ENCODE data around the gene ABLIM1. TPM values are rescaled to one million over a fixed set of nuclear protein-coding genes. Genes with fewer than 3 reads are reported as not detected.

ABLIM1 gene
- total RNA-seq, 1 experiment from 2014 or later: 62.1 TPM

DNA sequence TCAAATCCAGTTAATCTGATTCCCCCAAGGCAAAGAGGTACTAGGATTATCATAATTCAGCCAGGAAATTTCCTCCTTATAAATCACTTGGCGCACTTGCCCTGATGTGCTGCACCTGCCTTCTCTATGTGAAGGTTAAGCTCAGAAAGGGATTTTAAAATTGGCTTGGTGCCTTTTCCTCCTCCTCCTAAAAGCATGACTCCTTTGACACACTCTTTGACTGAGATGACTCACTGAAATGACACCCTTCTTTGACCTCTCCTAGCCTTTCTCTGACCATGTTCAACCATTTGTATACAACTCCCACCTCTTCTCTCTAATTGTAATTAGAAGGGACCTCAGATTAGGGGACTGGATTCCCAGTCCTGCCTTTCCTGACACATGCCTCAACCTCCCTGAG is 46.5 kb downstream of the ABLIM1 start:
- Mint-ChIP-seq H3K27ac (no peak overlapping the region), H3K4me3 (no peak overlapping the region), H3K4me1 (peaks cover 21% of the 10 kb centered on the region), H3K36me3 (no peaks in the 10 kb centered on the region), H3K9me3 (peaks cover 3% of the 10 kb centered on the region; the same call in 1 of the 2 replicates), H3K27me3 (ENCODE audit: low read depth) (no peaks in the 10 kb centered on the region)
- TF ChIP-seq, protein P1, sequence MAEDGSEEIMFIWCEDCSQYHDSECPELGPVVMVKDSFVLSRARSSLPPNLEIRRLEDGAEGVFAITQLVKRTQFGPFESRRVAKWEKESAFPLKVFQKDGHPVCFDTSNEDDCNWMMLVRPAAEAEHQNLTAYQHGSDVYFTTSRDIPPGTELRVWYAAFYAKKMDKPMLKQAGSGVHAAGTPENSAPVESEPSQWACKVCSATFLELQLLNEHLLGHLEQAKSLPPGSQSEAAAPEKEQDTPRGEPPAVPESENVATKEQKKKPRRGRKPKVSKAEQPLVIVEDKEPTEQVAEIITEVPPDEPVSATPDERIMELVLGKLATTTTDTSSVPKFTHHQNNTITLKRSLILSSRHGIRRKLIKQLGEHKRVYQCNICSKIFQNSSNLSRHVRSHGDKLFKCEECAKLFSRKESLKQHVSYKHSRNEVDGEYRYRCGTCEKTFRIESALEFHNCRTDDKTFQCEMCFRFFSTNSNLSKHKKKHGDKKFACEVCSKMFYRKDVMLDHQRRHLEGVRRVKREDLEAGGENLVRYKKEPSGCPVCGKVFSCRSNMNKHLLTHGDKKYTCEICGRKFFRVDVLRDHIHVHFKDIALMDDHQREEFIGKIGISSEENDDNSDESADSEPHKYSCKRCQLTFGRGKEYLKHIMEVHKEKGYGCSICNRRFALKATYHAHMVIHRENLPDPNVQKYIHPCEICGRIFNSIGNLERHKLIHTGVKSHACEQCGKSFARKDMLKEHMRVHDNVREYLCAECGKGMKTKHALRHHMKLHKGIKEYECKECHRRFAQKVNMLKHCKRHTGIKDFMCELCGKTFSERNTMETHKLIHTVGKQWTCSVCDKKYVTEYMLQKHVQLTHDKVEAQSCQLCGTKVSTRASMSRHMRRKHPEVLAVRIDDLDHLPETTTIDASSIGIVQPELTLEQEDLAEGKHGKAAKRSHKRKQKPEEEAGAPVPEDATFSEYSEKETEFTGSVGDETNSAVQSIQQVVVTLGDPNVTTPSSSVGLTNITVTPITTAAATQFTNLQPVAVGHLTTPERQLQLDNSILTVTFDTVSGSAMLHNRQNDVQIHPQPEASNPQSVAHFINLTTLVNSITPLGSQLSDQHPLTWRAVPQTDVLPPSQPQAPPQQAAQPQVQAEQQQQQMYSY (CRISPR knock-in tag; IDR thresholded peaks at IDR 0.05): no peak
- TF ChIP-seq CREM (CRISPR knock-in tag; IDR thresholded peaks at IDR 0.05): no peak
- TF ChIP-seq ZNF219 (CRISPR knock-in tag; IDR thresholded peaks at IDR 0.05; ENCODE audit: borderline replicate concordance): no peak
- TF ChIP-seq TP53 (CRISPR knock-in tag; IDR thresholded peaks at IDR 0.05): no peak
- TF ChIP-seq, protein P2, sequence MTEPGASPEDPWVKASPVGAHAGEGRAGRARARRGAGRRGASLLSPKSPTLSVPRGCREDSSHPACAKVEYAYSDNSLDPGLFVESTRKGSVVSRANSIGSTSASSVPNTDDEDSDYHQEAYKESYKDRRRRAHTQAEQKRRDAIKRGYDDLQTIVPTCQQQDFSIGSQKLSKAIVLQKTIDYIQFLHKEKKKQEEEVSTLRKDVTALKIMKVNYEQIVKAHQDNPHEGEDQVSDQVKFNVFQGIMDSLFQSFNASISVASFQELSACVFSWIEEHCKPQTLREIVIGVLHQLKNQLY (CRISPR knock-in tag; IDR thresholded peaks at IDR 0.05): no peak
- TF ChIP-seq GRHL2 (CRISPR knock-in tag; IDR thresholded peaks at IDR 0.05; ENCODE audit: insufficient replicate concordance, severe bottlenecking): no peak
- no peak for TF ChIP-seq NR1H2 (CRISPR knock-in tag; IDR thresholded peaks at IDR 0.05)
- no peak for TF ChIP-seq HMGA2 (CRISPR knock-in tag; IDR thresholded peaks at IDR 0.05)
- no peak for TF ChIP-seq ZNF423 (CRISPR knock-in tag; IDR thresholded peaks at IDR 0.05)
- TF ChIP-seq, protein P3, sequence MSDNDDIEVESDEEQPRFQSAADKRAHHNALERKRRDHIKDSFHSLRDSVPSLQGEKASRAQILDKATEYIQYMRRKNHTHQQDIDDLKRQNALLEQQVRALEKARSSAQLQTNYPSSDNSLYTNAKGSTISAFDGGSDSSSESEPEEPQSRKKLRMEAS (CRISPR knock-in tag; IDR thresholded peaks at IDR 0.05): no peak
- TF ChIP-seq, protein P4, sequence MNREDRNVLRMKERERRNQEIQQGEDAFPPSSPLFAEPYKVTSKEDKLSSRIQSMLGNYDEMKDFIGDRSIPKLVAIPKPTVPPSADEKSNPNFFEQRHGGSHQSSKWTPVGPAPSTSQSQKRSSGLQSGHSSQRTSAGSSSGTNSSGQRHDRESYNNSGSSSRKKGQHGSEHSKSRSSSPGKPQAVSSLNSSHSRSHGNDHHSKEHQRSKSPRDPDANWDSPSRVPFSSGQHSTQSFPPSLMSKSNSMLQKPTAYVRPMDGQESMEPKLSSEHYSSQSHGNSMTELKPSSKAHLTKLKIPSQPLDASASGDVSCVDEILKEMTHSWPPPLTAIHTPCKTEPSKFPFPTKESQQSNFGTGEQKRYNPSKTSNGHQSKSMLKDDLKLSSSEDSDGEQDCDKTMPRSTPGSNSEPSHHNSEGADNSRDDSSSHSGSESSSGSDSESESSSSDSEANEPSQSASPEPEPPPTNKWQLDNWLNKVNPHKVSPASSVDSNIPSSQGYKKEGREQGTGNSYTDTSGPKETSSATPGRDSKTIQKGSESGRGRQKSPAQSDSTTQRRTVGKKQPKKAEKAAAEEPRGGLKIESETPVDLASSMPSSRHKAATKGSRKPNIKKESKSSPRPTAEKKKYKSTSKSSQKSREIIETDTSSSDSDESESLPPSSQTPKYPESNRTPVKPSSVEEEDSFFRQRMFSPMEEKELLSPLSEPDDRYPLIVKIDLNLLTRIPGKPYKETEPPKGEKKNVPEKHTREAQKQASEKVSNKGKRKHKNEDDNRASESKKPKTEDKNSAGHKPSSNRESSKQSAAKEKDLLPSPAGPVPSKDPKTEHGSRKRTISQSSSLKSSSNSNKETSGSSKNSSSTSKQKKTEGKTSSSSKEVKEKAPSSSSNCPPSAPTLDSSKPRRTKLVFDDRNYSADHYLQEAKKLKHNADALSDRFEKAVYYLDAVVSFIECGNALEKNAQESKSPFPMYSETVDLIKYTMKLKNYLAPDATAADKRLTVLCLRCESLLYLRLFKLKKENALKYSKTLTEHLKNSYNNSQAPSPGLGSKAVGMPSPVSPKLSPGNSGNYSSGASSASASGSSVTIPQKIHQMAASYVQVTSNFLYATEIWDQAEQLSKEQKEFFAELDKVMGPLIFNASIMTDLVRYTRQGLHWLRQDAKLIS (CRISPR knock-in tag; IDR thresholded peaks at IDR 0.05; ENCODE audit: borderline replicate concordance): no peak
- no peak for TF ChIP-seq TCF7 (CRISPR knock-in tag; IDR thresholded peaks at IDR 0.05; ENCODE audit: low read depth)
- TF ChIP-seq TEAD1 (CRISPR knock-in tag; IDR thresholded peaks at IDR 0.05): no peak
- TF ChIP-seq, protein P5, sequence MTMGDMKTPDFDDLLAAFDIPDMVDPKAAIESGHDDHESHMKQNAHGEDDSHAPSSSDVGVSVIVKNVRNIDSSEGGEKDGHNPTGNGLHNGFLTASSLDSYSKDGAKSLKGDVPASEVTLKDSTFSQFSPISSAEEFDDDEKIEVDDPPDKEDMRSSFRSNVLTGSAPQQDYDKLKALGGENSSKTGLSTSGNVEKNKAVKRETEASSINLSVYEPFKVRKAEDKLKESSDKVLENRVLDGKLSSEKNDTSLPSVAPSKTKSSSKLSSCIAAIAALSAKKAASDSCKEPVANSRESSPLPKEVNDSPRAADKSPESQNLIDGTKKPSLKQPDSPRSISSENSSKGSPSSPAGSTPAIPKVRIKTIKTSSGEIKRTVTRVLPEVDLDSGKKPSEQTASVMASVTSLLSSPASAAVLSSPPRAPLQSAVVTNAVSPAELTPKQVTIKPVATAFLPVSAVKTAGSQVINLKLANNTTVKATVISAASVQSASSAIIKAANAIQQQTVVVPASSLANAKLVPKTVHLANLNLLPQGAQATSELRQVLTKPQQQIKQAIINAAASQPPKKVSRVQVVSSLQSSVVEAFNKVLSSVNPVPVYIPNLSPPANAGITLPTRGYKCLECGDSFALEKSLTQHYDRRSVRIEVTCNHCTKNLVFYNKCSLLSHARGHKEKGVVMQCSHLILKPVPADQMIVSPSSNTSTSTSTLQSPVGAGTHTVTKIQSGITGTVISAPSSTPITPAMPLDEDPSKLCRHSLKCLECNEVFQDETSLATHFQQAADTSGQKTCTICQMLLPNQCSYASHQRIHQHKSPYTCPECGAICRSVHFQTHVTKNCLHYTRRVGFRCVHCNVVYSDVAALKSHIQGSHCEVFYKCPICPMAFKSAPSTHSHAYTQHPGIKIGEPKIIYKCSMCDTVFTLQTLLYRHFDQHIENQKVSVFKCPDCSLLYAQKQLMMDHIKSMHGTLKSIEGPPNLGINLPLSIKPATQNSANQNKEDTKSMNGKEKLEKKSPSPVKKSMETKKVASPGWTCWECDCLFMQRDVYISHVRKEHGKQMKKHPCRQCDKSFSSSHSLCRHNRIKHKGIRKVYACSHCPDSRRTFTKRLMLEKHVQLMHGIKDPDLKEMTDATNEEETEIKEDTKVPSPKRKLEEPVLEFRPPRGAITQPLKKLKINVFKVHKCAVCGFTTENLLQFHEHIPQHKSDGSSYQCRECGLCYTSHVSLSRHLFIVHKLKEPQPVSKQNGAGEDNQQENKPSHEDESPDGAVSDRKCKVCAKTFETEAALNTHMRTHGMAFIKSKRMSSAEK (CRISPR knock-in tag; IDR thresholded peaks at IDR 0.05; ENCODE audit: borderline replicate concordance): no peak
- TF ChIP-seq ESRRA (CRISPR knock-in tag; IDR thresholded peaks at IDR 0.05; ENCODE audit: borderline replicate concordance): no peak
- no peak for TF ChIP-seq FOXJ3 (CRISPR knock-in tag; IDR thresholded peaks at IDR 0.05; ENCODE audit: borderline replicate concordance)
- TF ChIP-seq CBFB (CRISPR knock-in tag; IDR thresholded peaks at IDR 0.05; ENCODE audit: low read depth): no peak
- ChIA-PET CTCF (no interaction called here), POLR2A (interaction anchor here (0.6 kb wide), 1 partner anchor 15 kb away, joined by 4 read pairs; no protein-coding TSS in a partner anchor)
- no peak for ATAC-seq
- no peak for DNase-seq (ENCODE audit: low spot score)
